ENCODE measurements around the gene LY6G6D. TPM values are rescaled to one million over a fixed set of nuclear protein-coding genes. Genes with fewer than 3 reads are reported as not detected.

Gene LY6G6D
- total RNA-seq, 3 donors from 2014 or later (not counting 1 experiment from before 2014, with no cell fraction given): 0.94 TPM; not detected in 2

GRCh38 chr6:31721351-31722020, 6.3 kb downstream of the LY6G6D start, which contains the start of gene LY6G6C:
LY6G6C (minus strand) TSS chr6:31721746; CDS start chr6:31721679, 67 bp downstream.
- no peak for DNase-seq
- intact Hi-C loops (cut with micrococcal nuclease): no loop called here
- Histone ChIP-seq H3K4me3 (ENCODE audit: low read length) (no peak within 1 kb of the TSS), H3K27me3 (ENCODE audit: control insufficient read depth, insufficient read depth, low read length) (no peaks in the 10 kb centered on the region), H3K4me1 (ENCODE audit: control insufficient read depth, insufficient read depth, low read length) (peaks cover 20% of the 10 kb centered on the region), H3K9me3 (ENCODE audit: control insufficient read depth, insufficient read depth, low read length) (no peaks in the 10 kb centered on the region), H3K36me3 (ENCODE audit: control insufficient read depth, insufficient read depth, low read length) (peaks cover 7% of the 10 kb centered on the region), H3K27ac (ENCODE audit: low read length) (no peak within 1 kb of the TSS)
- H3K36me3 Mint-ChIP-seq: peaks cover 10% of the 10 kb centered on the region
- peak within 1 kb of the TSS in 1 of 2 donors; percentile 46 for H3K27ac Mint-ChIP-seq
- H3K27me3 Mint-ChIP-seq (ENCODE audit: low read depth in 2 of 2): peaks cover 0 to 4% of the 10 kb centered on the region in 2 donors
- H3K4me3 Mint-ChIP-seq: no peak within 1 kb of the TSS
- H3K9me3 Mint-ChIP-seq: no peaks in the 10 kb centered on the region
- ATAC-seq: no peak
- 90% methylated on average over 3 of the region's 4 CpGs for WGBS (ENCODE audit: insufficient coverage)
- H3K4me1 Mint-ChIP-seq: peaks cover 25% of the 10 kb centered on the region in 2 donors
- TF ChIP-seq, protein P1, sequence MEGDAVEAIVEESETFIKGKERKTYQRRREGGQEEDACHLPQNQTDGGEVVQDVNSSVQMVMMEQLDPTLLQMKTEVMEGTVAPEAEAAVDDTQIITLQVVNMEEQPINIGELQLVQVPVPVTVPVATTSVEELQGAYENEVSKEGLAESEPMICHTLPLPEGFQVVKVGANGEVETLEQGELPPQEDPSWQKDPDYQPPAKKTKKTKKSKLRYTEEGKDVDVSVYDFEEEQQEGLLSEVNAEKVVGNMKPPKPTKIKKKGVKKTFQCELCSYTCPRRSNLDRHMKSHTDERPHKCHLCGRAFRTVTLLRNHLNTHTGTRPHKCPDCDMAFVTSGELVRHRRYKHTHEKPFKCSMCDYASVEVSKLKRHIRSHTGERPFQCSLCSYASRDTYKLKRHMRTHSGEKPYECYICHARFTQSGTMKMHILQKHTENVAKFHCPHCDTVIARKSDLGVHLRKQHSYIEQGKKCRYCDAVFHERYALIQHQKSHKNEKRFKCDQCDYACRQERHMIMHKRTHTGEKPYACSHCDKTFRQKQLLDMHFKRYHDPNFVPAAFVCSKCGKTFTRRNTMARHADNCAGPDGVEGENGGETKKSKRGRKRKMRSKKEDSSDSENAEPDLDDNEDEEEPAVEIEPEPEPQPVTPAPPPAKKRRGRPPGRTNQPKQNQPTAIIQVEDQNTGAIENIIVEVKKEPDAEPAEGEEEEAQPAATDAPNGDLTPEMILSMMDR (IDR thresholded peaks at IDR 0.05): no peak

DNA sequence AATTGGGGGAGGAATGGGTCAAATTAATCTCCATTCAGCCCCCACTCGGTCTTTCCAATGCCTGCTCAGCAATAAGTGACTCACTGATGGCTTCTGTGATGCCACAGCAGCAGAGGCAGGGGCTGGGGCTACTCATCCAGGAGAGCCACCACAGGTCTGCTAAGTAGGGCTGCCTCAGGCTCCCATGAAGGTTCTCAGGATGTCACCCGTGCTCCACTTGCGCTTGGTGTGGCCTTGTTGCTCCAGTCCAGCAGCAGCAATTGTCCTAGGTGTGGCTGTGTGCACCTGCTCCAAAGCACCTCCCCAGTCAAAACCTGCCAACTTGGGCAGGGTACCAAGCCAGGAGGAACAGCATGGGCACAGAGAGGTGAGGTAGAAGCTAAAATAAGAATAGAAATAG, 7.0 kb downstream of the LY6G6D start:
- Mint-ChIP-seq H3K9me3 (no peaks in the 10 kb centered on the region), H3K36me3 (peaks cover 16% of the 10 kb centered on the region), H3K4me3 (no peak overlapping the region), H3K27ac (no peak overlapping the region), H3K27me3 (ENCODE audit: low read depth in 2 of 2) (peaks cover 0 to 4% of the 10 kb centered on the region in 2 donors), H3K4me1 (peaks cover 31 to 32% of the 10 kb centered on the region in 2 donors)
- Histone ChIP-seq H3K9me3 (ENCODE audit: control insufficient read depth, insufficient read depth, low read length) (no peaks in the 10 kb centered on the region), H3K4me3 (ENCODE audit: low read length) (no peak overlapping the region), H3K36me3 (ENCODE audit: control insufficient read depth, insufficient read depth, low read length) (peaks cover 10% of the 10 kb centered on the region), H3K27me3 (ENCODE audit: control insufficient read depth, insufficient read depth, low read length) (no peaks in the 10 kb centered on the region), H3K27ac (ENCODE audit: low read length) (no peak overlapping the region), H3K4me1 (ENCODE audit: control insufficient read depth, insufficient read depth, low read length) (peaks cover 25% of the 10 kb centered on the region)
- 92% methylated on average over 3 of the region's 3 CpGs for WGBS (ENCODE audit: insufficient coverage)
- intact Hi-C loops (cut with micrococcal nuclease): no loop called here
- DNase-seq (no peak), ATAC-seq (no peak)
- TF ChIP-seq, protein P1 (IDR thresholded peaks at IDR 0.05): no peak

DNA sequence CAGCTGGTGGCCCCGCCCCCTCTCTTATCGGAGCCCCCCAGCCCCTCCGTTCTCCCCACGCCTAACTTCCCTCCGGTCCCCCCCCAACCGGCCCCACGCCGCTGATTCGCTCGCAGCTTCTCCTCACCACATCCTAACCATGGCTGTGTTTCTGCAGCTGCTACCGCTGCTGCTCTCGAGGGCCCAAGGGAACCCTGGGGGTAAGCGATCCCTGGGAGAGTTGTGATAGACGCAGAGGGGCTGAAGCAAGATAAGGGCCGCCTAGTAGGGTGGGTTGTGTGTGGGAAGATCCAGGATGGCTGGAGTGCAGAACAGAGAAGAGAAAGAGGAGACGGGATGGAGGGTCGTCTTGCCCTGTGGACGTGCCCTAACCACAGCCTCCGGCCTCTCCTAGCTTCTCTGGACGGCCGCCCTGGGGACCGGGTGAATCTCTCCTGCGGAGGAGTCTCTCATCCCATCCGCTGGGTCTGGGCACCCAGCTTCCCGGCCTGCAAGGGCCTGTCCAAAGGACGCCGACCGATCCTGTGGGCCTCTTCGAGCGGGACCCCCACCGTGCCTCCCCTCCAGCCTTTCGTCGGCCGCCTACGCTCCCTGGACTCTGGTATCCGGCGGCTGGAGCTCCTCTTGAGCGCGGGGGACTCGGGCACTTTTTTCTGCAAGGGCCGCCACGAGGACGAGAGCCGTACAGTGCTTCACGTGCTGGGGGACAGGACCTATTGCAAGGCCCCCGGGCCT, 8.3 kb downstream of the LY6G6D start, which contains the start of gene MPIG6B:
Gene MPIG6B (plus strand): TSS at position 129 of the 735 bp plus-strand sequence. CDS start 11 bp downstream, at position 140.
- peak within 1 kb of the TSS; percentile 81 for H3K4me3 Mint-ChIP-seq
- H3K9me3 Mint-ChIP-seq: no peaks in the 10 kb centered on the region
- peak within 1 kb of the TSS; percentile 22 for H3K27ac ChIP-seq (ENCODE audit: low read length)
- intact Hi-C loops (cut with micrococcal nuclease): no loop called here
- H3K36me3 Mint-ChIP-seq: peaks cover 16% of the 10 kb centered on the region
- H3K4me1 ChIP-seq (ENCODE audit: control insufficient read depth, insufficient read depth, low read length): peaks cover 37% of the 10 kb centered on the region
- H3K9me3 ChIP-seq (ENCODE audit: control insufficient read depth, insufficient read depth, low read length): no peaks in the 10 kb centered on the region
- no peaks in the 10 kb centered on the region for H3K27me3 ChIP-seq (ENCODE audit: control insufficient read depth, insufficient read depth, low read length)
- TF ChIP-seq, protein P1 (IDR thresholded peaks at IDR 0.05): no peak
- peaks cover 39 to 43% of the 10 kb centered on the region in 2 donors for H3K4me1 Mint-ChIP-seq
- peaks cover 10% of the 10 kb centered on the region for H3K36me3 ChIP-seq (ENCODE audit: control insufficient read depth, insufficient read depth, low read length)
- peak in 2 of 3 donors; percentile 36 to 71 for ATAC-seq
- H3K27me3 Mint-ChIP-seq (ENCODE audit: low read depth in 2 of 2): peaks cover 0 to 4% of the 10 kb centered on the region in 2 donors
- no peak within 1 kb of the TSS for H3K4me3 ChIP-seq (ENCODE audit: low read length)
- DNase-seq: no peak
- 49% methylated on average over 45 of the region's 46 CpGs for WGBS (ENCODE audit: insufficient coverage)
- peak within 1 kb of the TSS; percentile 9 to 87 for H3K27ac Mint-ChIP-seq
